Measurements from ENCODE around the gene MAN2B2.
"Not testable (repeated sequence)": the region's sequence is repeated elsewhere in the genome, so short reads cannot be mapped to it uniquely, and the experiment has no call there.

The MAN2B2 gene

DNA sequence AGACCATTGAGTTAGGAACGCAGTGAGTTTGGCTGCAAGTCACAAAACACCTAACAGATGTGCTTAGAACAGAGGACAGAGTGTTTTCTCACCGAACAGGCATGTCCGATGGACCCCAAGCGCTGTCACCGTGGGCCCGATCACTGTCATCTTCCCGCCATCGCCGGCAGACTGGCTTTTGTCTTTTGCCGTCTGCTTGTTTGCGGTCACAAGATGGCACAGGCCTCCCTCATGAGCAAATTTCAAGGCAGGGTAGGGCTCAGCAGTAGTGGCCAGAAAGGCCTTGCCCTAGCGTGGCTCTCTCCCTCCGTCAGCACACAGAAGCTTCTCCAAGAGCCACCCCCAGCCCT is 44.1 kb downstream of the MAN2B2 start:
- no peak for DNase-seq

DNA sequence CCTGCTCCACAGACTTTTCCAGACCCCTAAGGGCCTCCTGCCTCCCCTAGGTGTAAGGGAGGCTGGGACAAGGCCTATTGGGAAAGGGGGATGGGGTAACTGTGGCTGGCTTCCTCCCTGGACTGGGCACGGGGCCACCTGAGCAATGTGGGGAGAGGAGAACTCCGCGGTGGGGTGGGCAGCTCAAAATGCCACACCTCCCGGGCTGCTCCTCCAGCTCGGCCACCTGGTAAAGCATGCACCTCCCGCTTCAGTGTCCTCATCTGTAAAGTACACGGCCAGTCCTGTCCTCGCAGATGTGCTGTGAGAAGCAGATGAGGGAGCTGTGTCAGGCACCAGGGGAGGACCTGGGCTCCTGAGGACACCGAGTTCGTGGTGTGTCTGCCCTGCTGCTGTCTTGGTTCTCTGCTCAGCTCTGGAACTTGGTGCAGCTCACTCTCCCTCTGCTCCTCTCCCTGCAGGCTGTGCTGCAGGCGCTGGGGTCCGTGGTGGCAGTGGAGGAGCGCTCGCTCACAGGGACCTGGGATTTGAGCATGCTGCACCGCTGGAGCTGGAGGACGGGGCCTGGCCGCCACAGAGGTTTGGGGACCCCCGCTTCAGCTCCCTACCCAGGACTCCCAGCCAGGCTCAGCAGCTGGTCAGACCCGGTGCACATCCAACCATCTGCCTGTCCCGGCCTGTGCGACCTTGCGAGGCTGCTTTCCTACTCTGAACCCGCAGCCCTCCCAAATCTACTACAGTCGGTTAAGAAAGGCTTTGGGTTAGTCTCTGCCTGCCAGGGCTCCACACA is 44.7 kb downstream of the MAN2B2 start:
- DNase-seq = no peak

DNA sequence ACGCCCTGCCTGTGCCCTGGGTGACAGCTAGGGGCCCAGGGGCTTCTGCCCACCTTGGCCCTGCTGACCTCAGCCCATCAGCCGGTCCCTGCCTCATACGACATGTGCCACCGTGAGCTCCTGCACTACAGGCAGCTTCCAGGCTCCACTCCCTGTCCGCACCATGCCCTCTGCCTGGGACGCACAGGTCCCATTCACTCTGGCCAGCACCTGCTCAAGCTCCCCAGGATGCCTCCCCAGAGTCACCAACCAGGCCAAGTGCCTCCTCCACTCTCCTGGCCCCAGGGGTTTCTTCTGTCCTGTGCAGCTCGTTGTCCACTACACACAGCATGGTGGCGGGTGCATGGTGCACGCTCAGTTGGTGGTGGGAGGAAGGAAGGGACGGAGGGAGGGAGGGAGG is 45.3 kb downstream of the MAN2B2 start:
- no peak for DNase-seq

DNA sequence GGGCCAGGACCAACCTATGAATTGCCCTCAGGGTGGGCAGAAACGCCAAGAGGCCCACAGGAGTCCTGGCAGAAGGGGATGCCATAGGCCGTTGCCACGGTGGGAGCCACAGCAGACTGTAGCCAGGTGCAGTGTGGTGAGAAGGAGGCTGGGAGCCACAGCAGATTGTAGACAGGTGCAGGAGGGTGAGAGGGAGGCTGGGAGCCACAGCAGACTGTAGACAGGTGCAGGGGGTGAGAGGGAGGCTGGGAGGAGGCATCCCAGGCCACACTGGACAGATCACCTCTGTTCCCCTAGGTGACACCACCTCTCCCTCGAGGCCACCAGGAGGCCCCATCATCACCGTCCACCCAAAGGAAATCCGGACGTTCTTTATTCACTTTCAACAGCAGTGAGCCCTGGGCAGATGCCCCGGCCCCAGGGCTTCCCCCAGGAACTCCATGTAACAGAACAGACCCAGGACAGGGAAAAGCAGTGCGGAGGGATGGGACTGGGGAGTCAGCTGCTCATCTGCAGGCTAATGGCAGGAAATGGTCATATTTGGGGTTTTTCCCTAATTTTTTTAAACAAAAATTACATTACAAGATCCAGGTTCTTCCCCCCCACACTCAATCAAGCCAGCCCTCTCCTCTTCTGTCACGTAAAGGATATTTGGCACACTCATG is 46.0 kb downstream of the MAN2B2 start:
- DNase-seq = no peak

DNA sequence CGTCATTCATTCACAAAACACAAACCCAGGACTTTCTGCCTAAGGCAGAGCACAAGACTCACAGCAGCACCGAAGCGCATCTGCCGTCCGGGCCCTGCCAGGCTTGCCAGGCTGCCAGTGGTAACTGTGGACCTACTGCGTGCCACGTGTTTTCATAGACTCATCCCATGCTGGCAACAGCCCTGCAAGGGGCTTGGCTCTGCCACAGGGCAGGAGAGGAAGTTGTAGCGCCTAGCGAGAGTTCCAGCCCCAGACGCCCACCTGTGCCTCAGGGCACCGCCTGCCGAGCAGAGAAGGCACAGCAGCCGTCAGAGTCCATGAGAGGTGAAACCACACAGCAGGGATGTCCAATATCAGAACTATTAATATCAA is 46.6 kb downstream of the MAN2B2 start:
- DNase-seq = no peak

DNA sequence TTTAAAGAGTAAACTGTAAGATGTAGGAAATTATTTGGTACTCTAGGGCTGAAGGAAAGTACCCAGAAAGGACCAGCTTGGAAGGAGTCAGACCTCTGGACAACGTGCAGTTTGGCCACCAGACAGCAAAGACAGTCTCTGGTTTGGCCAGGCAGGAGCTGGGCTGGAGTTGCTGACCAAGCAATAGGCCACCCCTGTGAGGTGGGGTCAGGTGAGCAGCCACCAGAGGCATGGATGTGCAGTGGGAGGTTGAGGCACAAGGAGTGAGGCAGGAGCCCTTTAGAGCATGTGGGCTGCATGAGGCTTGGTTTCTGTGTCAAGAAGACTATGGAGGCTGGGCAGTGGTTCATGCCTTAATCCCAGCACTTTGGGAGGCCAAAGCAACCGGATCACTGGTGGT is 47.8 kb downstream of the MAN2B2 start:
- DNase-seq = no peak

DNA sequence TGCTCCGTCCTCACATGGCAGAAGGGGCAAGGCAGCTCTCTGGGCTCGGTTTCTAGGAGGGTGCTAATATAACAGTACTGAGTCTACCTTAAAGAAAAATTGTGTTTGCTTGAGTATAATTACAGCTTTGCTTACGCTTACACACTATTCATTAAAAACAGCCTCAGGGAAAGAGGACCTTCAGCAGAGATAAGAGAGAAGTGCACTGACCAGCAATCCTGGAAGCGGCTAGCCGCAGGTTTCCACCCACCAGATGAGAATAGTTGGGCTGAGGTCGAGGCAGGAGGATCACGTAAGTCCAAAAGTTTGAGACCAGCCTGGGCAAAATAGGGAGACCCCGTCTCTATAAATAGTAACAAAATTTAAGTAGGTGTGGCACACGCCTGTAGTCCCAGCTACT is 50.3 kb downstream of the MAN2B2 start:
- DNase-seq = no peak

DNA sequence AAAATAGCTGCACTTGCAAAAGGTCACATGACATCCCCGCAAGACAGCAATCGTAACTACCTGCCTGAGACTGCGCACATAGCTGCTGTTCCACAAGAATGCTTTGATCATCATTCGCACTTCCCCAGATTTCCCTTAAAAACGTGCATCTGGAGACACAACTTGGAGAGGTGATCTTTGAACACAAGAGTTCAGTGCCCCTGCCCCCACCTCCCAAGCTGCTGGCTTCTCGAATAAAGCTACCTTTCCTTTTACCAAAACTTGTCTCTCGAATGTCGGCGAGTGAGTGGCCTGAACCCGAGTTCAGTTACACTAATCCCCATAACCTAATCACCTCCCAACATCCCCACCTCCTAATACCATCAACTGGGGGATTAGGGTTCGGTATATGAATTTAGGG is 51.1 kb downstream of the MAN2B2 start:
- DNase-seq = no peak

DNA sequence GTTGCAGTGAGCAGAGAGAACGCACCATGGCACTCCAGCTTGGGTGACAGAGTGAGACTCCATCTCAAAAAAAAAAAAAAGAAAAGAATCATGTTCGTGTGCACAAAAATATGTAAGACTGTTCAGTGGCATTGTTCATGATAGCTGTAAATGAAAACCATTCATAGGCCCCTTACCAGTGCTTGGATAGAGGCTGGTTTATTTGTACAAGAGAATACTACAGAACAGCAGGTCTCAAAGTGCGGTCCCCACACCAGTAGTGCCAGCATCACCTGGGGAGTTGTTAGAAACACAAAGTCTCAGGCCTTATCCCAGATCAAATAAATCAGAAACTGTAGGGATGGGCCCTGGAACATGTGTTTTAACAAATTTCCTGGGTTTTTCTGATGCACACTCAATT is 52.8 kb downstream of the MAN2B2 start:
- no peak for DNase-seq

DNA sequence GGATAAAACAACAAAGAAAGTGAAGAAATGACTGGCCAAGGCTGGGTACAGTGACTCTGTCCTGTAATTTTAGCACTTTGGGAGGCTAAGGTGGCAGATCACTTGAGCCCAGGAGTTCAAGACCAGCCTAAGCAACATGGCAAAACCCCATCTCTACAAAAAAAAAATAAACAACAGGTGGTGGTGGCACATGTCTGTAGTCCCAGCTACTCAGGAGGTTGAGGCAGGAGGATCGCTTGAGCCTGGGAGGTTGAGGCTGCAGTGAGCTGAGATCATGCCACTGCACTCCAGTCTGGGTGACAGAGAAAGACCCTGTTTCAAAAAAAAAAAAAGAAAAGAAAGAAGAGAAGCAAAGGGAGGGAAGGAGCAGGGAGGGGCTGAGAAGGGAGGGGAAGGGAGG is 53.5 kb downstream of the MAN2B2 start:
- DNase-seq = not testable (repeated sequence)

DNA sequence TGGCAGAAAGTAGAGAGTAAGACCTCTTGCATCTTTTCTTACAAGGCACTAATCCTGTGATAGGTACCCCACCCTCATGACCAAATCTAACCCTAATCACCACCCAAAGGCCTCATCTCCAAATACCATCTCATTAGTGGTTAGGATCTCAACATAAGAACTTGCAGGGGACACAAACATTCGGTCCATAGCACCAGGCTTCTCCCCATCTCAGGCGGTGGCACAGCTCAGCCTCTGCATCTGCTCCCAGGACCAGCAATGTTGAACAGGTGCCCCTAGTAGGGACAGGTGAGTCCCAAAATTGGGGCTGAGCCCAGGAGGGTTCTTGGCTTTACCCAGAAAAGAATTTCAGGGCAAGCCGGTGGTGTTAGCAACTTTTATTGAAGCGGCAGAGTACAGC is 57.1 kb downstream of the MAN2B2 start:
- DNase-seq = no peak

DNA sequence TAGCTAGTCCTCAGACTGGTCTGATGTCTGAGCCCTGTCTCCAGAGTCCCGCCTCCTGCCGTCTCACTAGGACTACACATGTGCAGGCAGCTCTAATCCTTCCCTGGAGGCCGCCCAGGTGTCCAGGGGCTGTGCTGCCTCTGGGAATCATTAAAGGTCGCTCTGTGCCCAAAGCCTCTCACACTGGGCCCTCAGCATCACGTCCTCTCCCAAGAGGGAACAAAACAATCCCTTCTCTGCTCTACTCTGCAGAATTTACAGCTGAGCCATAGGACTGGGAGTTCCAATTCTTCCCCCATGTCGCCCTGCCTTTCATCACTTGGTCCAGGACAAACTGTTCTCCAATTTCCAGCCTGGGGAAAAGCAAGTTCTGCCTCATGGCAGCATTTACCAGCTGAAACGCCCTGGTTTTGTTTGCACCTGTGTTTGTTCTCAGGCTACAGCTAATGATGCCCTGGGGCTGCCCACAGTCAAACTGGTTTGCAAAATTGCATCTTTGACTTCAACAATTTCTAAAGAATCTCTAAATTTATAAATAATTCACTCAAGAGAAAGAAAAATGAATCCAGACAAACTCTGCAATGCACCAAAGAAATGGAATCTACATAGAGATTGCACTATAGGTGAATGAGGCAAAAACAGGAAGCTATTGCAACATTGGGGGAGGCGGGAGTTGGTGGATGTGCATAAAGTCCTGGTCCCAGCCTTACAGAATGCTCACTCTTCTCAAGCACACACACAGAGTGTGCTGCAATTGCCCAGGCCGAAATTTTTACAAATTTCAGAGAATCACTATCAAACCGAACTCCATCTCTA is 58.3 kb downstream of the MAN2B2 start:
- no peak for DNase-seq

DNA sequence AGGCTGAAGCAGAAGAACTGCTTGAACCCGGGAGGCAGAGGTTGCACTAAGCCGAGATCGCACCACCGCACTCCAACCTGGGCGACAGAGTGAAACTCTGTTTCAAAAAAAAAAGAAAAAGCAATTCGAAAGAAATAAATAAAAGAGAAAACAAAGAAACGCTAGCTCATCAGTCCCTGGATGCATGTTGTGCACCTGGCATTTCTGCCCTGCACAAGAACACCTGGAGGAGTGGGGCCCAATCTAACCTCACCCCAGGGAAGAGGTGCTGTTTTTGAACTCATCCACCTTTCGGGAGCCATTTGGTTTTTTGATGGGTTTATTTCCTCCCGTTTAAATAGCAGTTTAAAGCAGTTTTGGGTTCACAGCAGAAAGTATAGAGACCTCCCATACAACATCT is 59.8 kb downstream of the MAN2B2 start:
- DNase-seq = no peak

DNA sequence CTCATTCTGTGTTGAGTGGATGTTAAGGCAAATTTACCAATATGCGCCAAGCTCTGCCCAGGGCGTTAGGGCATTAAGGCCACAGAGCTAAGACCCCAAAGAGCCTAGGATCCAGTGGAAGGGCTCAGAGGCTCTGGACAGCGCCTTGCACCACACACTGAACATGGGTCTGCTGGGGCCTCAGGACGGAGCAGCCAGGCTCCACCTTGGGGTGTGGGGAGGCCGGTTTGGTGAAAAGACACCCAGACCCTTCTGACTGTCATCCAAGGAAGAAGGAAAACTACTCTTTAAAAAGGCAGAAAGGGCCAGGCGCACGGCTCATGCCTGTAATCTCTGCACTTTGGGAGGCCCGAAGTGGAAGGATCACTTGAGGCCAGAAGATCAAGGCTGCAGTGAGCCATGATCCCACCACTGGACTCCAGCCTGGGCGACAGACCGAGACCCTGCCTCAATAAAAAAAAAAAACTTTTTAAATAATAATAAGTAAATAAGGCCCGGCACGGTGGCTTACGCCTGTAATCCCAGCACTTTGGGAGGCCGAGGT is 64.2 kb downstream of the MAN2B2 start:
- no peak for DNase-seq

DNA sequence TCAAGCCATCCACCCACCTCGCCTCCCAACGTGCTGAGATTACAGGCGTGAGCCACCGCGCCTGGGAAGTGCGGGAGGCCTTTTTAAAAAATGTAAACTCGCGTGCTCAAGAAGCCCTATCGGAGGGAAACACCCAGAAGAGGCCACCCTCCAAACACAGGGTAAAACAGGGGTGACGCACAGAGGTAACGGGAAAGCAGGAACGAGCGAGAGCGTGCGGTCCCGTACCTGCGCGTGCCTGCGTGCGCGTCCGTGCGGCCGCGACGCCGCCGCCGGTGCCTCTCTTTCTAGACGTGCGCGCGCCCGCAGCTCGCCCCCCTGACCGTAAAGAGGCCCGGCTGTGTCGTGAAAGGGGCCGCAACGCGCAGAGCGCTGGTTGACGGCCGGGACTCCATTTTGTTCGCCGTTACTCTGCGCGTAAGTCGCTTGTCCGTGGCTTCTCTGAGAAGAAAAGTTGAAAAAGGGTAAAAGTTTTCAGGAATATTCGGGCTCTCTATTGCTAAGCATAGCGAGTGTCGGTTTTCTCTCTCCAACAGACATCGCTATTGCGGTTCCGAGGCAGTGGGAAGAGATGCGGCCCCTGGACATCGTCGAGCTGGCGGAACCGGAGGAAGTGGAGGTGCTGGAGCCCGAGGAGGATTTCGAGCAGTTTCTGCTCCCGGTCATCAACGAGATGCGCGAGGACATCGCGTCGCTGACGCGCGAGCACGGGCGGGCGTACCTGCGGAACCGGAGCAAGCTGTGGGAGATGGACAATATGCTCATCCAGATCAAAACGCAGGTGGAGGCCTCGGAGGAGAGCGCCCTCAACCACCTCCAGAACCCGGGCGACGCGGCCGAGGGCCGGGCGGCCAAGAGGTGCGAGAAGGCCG is 65.5 kb downstream of the MAN2B2 start, which contains the start of gene MRFAP1:
MRFAP1 (plus strand) TSS at position 394 of the 872 bp plus-strand sequence; CDS start at position 572, 178 bp downstream.
- peak; percentile 94 for DNase-seq

DNA sequence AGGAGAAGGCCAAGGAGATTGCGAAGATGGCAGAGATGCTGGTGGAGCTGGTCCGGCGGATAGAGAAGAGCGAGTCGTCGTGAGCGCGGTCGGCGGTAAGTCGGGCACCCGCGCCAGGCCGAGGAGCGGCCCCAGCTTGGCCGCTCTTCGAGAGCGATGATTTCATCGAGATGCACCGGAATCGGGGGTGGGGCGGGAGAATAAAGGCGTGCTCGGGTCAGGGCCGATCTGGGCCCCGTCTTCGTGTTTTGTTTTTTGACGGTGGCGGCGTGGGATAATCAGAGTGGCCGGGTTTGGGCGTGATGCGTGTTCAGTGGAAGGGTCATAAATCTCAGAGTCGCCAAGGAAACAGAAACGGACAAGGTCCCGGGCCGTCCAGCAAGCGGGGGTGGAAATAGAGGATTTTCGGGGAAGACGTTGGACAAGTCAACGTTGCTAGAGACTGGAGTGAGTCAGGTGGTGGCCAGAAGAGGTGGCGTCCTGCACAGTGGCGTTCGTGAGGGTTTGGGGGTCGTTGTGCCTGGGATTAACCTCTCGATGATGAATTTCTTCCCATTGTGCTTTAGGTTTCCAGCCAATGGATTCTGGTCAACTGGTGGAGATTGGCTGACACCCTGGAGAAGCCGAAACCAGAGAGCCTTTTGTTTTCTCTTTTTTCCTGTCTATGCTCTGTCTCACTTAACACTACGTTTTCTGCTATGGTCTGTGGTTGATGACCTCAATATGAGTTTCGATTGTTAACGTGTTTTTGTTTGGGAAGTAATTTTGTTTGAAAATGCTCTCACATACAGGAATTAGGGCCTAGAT is 66.4 kb downstream of the MAN2B2 start:
- DNase-seq = peak; percentile 52

DNA sequence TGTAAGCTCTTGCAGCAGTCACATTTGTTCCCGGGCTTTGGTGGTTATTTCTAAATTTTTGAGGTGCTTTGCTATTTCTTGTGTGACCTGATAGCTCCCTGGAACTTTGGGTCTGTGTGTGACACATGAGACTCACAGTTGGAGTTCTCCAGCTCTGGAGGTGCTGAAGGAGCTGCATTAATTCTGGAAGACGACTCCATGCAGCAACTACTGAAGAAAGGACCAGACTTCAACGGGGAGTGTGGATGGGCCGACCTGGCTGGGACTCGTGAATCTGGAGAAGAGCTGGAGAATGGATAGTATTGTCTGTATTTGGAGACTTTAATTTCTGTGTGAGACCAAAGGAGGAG is 67.0 kb downstream of the MAN2B2 start:
- DNase-seq = no peak

DNA sequence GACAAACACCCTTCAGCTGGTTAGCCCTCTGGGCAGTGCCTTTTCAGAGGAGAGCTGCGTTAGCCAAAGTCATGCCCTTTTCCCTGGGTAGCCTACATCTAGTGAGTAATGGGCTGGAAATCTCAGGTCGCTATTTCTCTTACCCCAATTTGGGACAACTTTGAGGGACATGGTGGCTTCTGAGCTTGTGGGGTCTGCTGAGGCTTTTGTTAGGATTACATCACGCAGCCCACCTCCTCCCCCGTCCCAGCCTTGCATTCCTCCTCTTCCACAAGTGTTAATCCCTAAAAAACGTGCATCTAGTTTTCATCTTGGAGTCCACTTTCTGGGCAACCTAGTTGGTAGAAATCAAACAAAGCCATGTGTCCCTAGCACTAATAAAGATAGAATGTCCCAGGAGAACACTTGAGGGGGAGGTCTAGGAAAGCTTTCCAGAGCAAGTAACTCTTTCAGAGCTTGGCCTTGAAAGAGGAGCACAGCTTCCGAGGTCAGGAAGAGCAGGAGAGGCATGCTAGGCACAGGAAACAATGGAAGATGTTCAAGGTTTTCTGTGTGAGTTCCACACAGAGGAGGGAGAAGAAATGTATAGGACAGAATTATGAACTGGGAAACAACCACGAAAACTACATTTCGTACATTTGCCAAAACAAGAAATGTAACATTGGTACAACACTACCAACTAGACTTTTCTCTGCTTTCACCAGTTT is 68.3 kb downstream of the MAN2B2 start:
- no peak for DNase-seq

DNA sequence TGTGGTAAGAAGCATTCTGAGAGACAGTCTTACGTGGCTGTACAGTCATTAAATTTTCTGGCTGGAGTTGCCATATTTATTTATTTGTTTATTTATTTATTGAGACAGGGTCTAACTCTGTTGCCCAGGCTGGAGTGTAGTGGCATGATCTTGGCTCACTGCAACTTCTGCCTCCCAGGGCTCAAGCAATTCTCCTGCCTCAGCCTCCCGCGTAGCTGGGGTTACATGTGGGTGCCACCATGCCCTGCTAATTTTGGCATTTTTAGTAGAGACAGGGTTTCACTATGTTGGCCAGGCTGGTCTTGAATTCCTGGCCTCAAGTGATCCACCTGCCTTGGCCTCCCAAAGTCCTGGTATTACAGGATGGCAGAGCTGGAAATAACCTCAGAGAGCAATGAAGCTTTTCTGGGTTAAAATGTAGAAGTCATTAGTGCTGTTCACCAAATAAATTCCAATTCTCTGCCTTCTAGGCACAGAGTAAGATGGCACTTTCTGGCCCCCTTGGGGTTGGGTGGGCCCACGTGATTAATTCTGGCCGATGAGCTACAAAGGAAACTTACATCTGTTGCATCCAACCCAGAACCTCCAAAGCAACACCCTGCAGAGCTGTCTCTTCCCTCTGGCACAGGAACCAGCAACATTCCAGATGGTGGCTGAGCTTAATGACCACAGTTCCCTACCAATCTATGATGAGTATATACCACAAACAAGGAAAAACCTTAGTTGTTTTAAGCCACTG is 70.0 kb downstream of the MAN2B2 start:
- DNase-seq = no peak

DNA sequence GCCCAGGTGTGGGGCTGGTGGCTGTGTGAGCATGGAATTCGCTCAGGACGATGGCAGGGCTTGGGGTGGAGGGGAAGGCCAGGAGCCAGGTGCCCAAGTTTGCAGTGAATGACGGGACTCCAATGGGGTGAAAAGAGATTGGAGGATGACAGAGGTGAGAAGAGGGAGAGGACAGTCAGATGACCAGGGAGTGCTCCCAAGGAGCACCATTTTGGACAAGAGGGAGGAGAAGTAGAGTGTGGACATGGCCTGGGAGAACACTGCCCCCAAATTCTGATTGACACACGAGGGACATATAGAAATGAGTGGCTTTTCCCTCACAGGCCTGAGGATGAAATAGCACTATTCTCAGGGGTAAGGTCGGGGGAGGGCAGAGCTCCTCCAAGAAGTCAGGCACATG is 72.2 kb downstream of the MAN2B2 start:
- DNase-seq = no peak
